Body of pancreas (tissue), 4 donors: Measurements from ENCODE around the gene TXNRD2.

Experiments
- CTCF ChIP-seq, 7 experiments: fragments of 450-650 bp in 4 of 7; fragments of 200-600 bp in 3 of 7; sonication (generic) in 3 of 7; IDR thresholded peaks; one replicate each; pipeline ENCODE4 v1.5.1; 2016 to 2019; ENCODE audit warnings: antibody characterized with exemption in 7 of 7
- POLR2A ChIP-seq, 3 donors: fragments of 450-650 bp; IDR thresholded peaks; one replicate each; pipeline ENCODE4 v1.6.1; 2016; ENCODE audit warnings: antibody characterized with exemption in 3 of 3, mild to moderate bottlenecking in 2 of 3

GRCh38 chr22:19871023-19871844, 70.4 kb downstream of the TXNRD2 start:
- TF ChIP-seq CTCF (IDR thresholded peaks at IDR 0.05) (no peak), POLR2A (IDR thresholded peaks at IDR 0.05) (no peak)
